K562 (cell line): ENCODE data around the gene CNTN4. TPM values are rescaled to one million over a fixed set of nuclear protein-coding genes. Genes with fewer than 3 reads are reported as not detected.

Experiments
- ATAC-seq: fragments of 200-7000 bp; cut with Tn5 transposase; 3 replicates; pipeline ENCODE4 v1.9.1; 2020; ENCODE audit warnings: moderate library complexity
- BruUV-seq: library from RNA; stranded (reverse); fragments of 400-500 nt; replicated peaks from 2 replicates; lab custom pipeline; 2021; lab: Mats Ljungman, UMichigan
- CTCF ChIA-PET: fragments of 300-600 bp; formaldehyde crosslinking; extraction: SDS; loops from one replicate; lab custom pipeline; 2021; ENCODE audit warnings: low intra/inter-chr PET ratio; lab: Yijun Ruan, JAX
- POLR2A ChIA-PET: fragments of 300-600, 350-650 bp; sonication (Branson Sonifier 250); formaldehyde crosslinking; extraction: SDS; loops from one replicate; lab custom pipeline; 2021; ENCODE audit warnings: antibody characterized with exemption, inconsistent platforms; lab: Yijun Ruan, JAX
- DNase-seq, 4 experiments: peaks; one replicate each; pipeline versions ENCODE4 v3.0.0 to v3.0.0-alpha.2; 2011 to 2018; ENCODE audit warnings: low spot score in 3 of 4, mixed read lengths in 3 of 4; ENCODE audit errors: extremely low read depth in 1 of 4
- FAIRE-seq: peaks from 2 replicates; lab custom pipeline; 2011; peaks lifted over from hg19 to GRCh38; lab: Jason Lieb, UNC
- H2AFZ ChIP-seq: 2 replicates; pipeline ENCODE4 v1.6.0; 2011; ENCODE audit warnings: low read depth, low read length, control low read depth, inconsistent platforms
- H3K27ac ChIP-seq: fragments of 200-600 bp; 3 replicates; pipeline ENCODE4 v1.8.0; 2011; ENCODE audit warnings: low read depth, mild to moderate bottlenecking, control low read depth, inconsistent platforms, low read length, moderate library complexity, mixed read lengths; ENCODE audit errors: extremely low read depth
- H3K27me3 ChIP-seq, 2 experiments: fragments of 300-600 bp in 1 of 2; 2 replicates in 1 of 2; 3 replicates in 1 of 2; pipeline versions ENCODE4 v1.6.0 to v1.8.0; 2011; ENCODE audit warnings: inconsistent platforms in 2 of 2, low read length in 2 of 2, mild to moderate bottlenecking in 1 of 2, mixed read lengths in 1 of 2, moderate library complexity in 1 of 2; ENCODE audit not compliant: control insufficient read depth in 2 of 2, insufficient read depth in 2 of 2
- H3K36me3 ChIP-seq: fragments of 300-600 bp; 3 replicates; pipeline ENCODE4 v1.8.0; 2011; ENCODE audit warnings: mild to moderate bottlenecking, low read length, inconsistent platforms; ENCODE audit not compliant: control insufficient read depth, insufficient read depth
- H3K4me1 ChIP-seq, 2 experiments: fragments of 200-600 bp in 1 of 2; replicated peaks in 1 of 2; 2 replicates in 1 of 2; 3 replicates in 1 of 2; pipeline versions ENCODE4 v1.5.1 to v1.8.0; 2011; ENCODE audit warnings: inconsistent platforms in 2 of 2, low read length in 2 of 2, mild to moderate bottlenecking in 1 of 2, mixed read lengths in 1 of 2, moderate library complexity in 1 of 2; ENCODE audit not compliant: control insufficient read depth in 2 of 2, insufficient read depth in 2 of 2
- H3K4me2 ChIP-seq: 2 replicates; pipeline ENCODE4 v1.6.1; 2011; ENCODE audit warnings: low read length, control low read depth, inconsistent platforms, mixed read lengths; ENCODE audit not compliant: insufficient read depth
- H3K4me3 ChIP-seq: fragments of 200-600 bp; sonication (generic), shearing (Covaris generic); 2 replicates; pipeline ENCODE4 v1.5.1; 2016; ENCODE audit warnings: control low read depth, inconsistent platforms
- H3K79me2 ChIP-seq: fragments of 200-600 bp; 3 replicates; pipeline ENCODE4 v1.8.0; 2011; ENCODE audit warnings: low read length, inconsistent platforms; ENCODE audit not compliant: control insufficient read depth, insufficient read depth
- H3K9ac ChIP-seq, 2 experiments: 2 replicates each; pipeline versions ENCODE4 v1.6.0 to v1.6.1; 2011; ENCODE audit warnings: low read depth in 2 of 2, low read length in 2 of 2, control low read depth in 1 of 2, inconsistent platforms in 1 of 2, mild to moderate bottlenecking in 1 of 2, mixed read lengths in 1 of 2; ENCODE audit not compliant: insufficient read depth in 1 of 2
- H3K9me1 ChIP-seq: one replicate; pipeline ENCODE4 v1.6.0; 2011; ENCODE audit warnings: inconsistent platforms, mild to moderate bottlenecking, low read length, moderate library complexity; ENCODE audit not compliant: control insufficient read depth, insufficient read depth
- H3K9me3 ChIP-seq: replicated peaks from 2 replicates; pipeline ENCODE4 v1.5.1; 2011; ENCODE audit warnings: low read depth, low read length, inconsistent platforms; ENCODE audit not compliant: control insufficient read depth, insufficient read depth
- H4K20me1 ChIP-seq: replicated peaks from 2 replicates; pipeline ENCODE4 v1.6.1; 2011; ENCODE audit warnings: low read length, inconsistent platforms, mixed read lengths; ENCODE audit not compliant: control insufficient read depth, insufficient read depth
- ARID3A ChIP-seq: IDR thresholded peaks from 2 replicates; pipeline ENCODE4 v1.6.1; 2012; ENCODE audit warnings: low read depth, low read length, improper control_type of control experiment, borderline replicate concordance
- BDP1 ChIP-seq: IDR thresholded peaks from 3 replicates; pipeline ENCODE4 v1.6.1; 2011; ENCODE audit not compliant: insufficient read length, insufficient read depth
- BRD4 ChIP-seq: fragments of 200-600 bp; sonication (generic); IDR thresholded peaks from 2 replicates; pipeline ENCODE4 v1.6.1; 2017; ENCODE audit warnings: inconsistent platforms
- CHD4 ChIP-seq: fragments of 200-600 bp; sonication (generic); IDR thresholded peaks from 3 replicates; pipeline ENCODE4 v1.6.1; 2012; ENCODE audit warnings: low read depth, mild to moderate bottlenecking, mixed read lengths, low read length, inconsistent platforms; ENCODE audit not compliant: insufficient read depth, insufficient replicate concordance, poor library complexity, severe bottlenecking
- DDX20 ChIP-seq: fragments of 450-650 bp; IDR thresholded peaks from 2 replicates; pipeline ENCODE4 v1.6.1; 2016; ENCODE audit warnings: missing genetic modification characterization, low read depth, mild to moderate bottlenecking, missing compliant biosample characterization, moderate library complexity
- ESRRB ChIP-seq: fragments of 250-450 bp; sonication (Bioruptor Pico); IDR thresholded peaks from 2 replicates; pipeline ENCODE4 v1.5.0; 2020; ENCODE audit warnings: mild to moderate bottlenecking, moderate library complexity, borderline replicate concordance
- FOXP1 ChIP-seq: sonication (generic); formaldehyde crosslinking; IDR thresholded peaks from 2 replicates; pipeline ENCODE4 v1.8.0; 2022; ENCODE audit warnings: mild to moderate bottlenecking, missing genetic modification reagents
- KDM2B ChIP-seq: fragments of 250-450 bp; sonication (Bioruptor Pico); IDR thresholded peaks from 2 replicates; pipeline ENCODE4 v1.8.0; 2021; ENCODE audit warnings: mild to moderate bottlenecking, moderate library complexity
- KLF6 ChIP-seq: fragments of 250-450 bp; sonication (Bioruptor Pico); IDR thresholded peaks from 2 replicates; pipeline ENCODE4 v1.4.0; 2020; ENCODE audit warnings: mild to moderate bottlenecking, moderate library complexity, borderline replicate concordance
- POLR2AphosphoS2 ChIP-seq: IDR thresholded peaks from 2 replicates; pipeline ENCODE4 v1.6.1; 2012; ENCODE audit warnings: low read length, improper control_type of control experiment
- SIN3B ChIP-seq: fragments of 450-650 bp; IDR thresholded peaks from 2 replicates; pipeline ENCODE4 v1.6.1; 2017; ENCODE audit warnings: low read depth, mild to moderate bottlenecking, moderate library complexity
- TAF1 ChIP-seq: IDR thresholded peaks from 2 replicates; pipeline ENCODE4 v1.6.1; 2011; ENCODE audit warnings: mild to moderate bottlenecking, low read length, moderate library complexity; ENCODE audit not compliant: insufficient read depth, control insufficient read depth, severe bottlenecking; ENCODE audit errors: extremely low read depth
- ZNF133 ChIP-seq: fragments of 250-450 bp; sonication (Bioruptor Pico); IDR thresholded peaks from 2 replicates; pipeline ENCODE4 v1.4.0; 2020; ENCODE audit warnings: mild to moderate bottlenecking
- ZNF347 ChIP-seq: fragments of 450-650 bp; formaldehyde crosslinking; IDR thresholded peaks from 2 replicates; pipeline ENCODE4 v1.4.0; 2020; ENCODE audit warnings: low read depth, mild to moderate bottlenecking, moderate library complexity
- ZSCAN29 ChIP-seq: fragments of 450-650 bp; IDR thresholded peaks from 2 replicates; pipeline ENCODE4 v1.6.1; 2017
- WGBS: fragments of 100-300 bp; shearing (Covaris generic); methylation state at CpG from one replicate; pipeline ENCODE4 v1.1.6; 2016; ENCODE audit warnings: low coverage, mixed read lengths; ENCODE audit not compliant: insufficient coverage; ENCODE audit errors: missing lambda C conversion rate; 5-methylcytosine and 5-hydroxymethylcytosine counted together
- in situ Hi-C: fragments of 300-500 bp; cut with MboI; formaldehyde crosslinking; loops from 4 replicates; pipeline ENCODE4 v1.15.0; 2018; ENCODE audit warnings: inconsistent platforms, mixed read lengths
- intact Hi-C: fragments of 100-400 bp; cut with micrococcal nuclease; formaldehyde crosslinking; loops from 2 replicates; pipeline ENCODE4 v1.14.2; 2022
- polyA plus RNA-seq, 8 experiments: library from polyadenylated mRNA; depleted of rRNA in 4 of 8; stranded (reverse) in 5 of 8; unstranded in 3 of 8; fragments of >200 nt; fragmentation: Nextera tagmentation in 2 of 8; fragmentation: Illumina TruSeq in 1 of 8; extraction: Ambion mirVana in 2 of 8; extraction: Trizol in 1 of 8; gene quantifications; 2 replicates each; pipeline versions ENCODE4 v1.2.1 to v1.2.3, GENCODE V29; 2011 to 2014; ENCODE audit warnings: inconsistent platforms in 1 of 8, missing spikeins in 1 of 8
- total RNA-seq, 7 experiments: library from RNA; depleted of rRNA in 6 of 7; stranded (reverse); fragments of >200 nt in 6 of 7; fragmentation: Illumina TruSeq in 2 of 7; extraction: Trizol in 2 of 7; gene quantifications; 2 replicates each; pipeline versions ENCODE4 v1.2.1 to v1.2.3, GENCODE V29; 2011 to 2021; ENCODE audit warnings: low replicate concordance in 1 of 7

The CNTN4 gene
- total and polyA plus RNA-seq, 9 of the 15 experiments (the other 6 are each of a cell fraction or from before 2014, with no cell fraction given) = not detected

GRCh38 chr3:2657971-2658370 lies 559.3 kb downstream of the CNTN4 start:
- Histone ChIP-seq H2AFZ (no peak overlapping the region), H3K4me1 (no peaks in the 10 kb centered on the region), H3K27me3 (no peaks in the 10 kb centered on the region), H3K4me2 (no peak overlapping the region), H3K9me1 (no peaks in the 10 kb centered on the region), H4K20me1 (no peaks in the 10 kb centered on the region), H3K9ac (no peak overlapping the region), H3K9me3 (no peaks in the 10 kb centered on the region), H3K36me3 (no peaks in the 10 kb centered on the region), H3K79me2 (no peaks in the 10 kb centered on the region), H3K27ac (no peak overlapping the region), H3K4me3 (no peak overlapping the region)
- no peak for TF ChIP-seq KLF6 (CRISPR knock-in tag)
- TF ChIP-seq BDP1 = no peak
- no TSS peak for BruUV-seq
- ChIA-PET CTCF (no interaction called here), POLR2A (no interaction called here)
- intact Hi-C loops (no loop called here), in situ Hi-C loops (no loop called here)
- WGBS = 4% methylated on average over 6 of the region's 6 CpGs
- FAIRE-seq (no peak), ATAC-seq (no peak), DNase-seq (no peak)

- H3K79me2 ChIP-seq = no peaks in the 10 kb centered on the region
- no peaks in the 10 kb centered on the region for H3K9me1 ChIP-seq
- DNase-seq (no peak), FAIRE-seq (no peak), ATAC-seq (no peak)
- H3K36me3 ChIP-seq = no peaks in the 10 kb centered on the region
- no peak overlapping the region for H2AFZ ChIP-seq
- no peaks in the 10 kb centered on the region for H3K27me3 ChIP-seq
- in situ Hi-C loops = no loop called here
- H3K9ac ChIP-seq = no peak overlapping the region
- no TSS peak for BruUV-seq
- POLR2A ChIA-PET = no interaction called here
- intact Hi-C loops = no loop called here
- 0% methylated on average over 3 of the region's 3 CpGs for WGBS
- H3K27ac ChIP-seq = no peak overlapping the region
- H3K4me1 ChIP-seq = no peaks in the 10 kb centered on the region
- H3K4me3 ChIP-seq = no peak overlapping the region
- no peaks in the 10 kb centered on the region for H3K9me3 ChIP-seq
- H4K20me1 ChIP-seq = no peaks in the 10 kb centered on the region
- CTCF ChIA-PET = no interaction called here
- H3K4me2 ChIP-seq = no peak overlapping the region
- TF ChIP-seq FOXP1 (CRISPR knock-in tag) = no peak
- no peak for TF ChIP-seq CHD4
- TF ChIP-seq ZNF347 = no peak
- TF ChIP-seq ZSCAN29 = no peak
- TF ChIP-seq KLF6 (CRISPR knock-in tag) = no peak
- TF ChIP-seq SIN3B = no peak
- TF ChIP-seq TAF1 = no peak
- no peak for TF ChIP-seq KDM2B (CRISPR knock-in tag)
- no peak for TF ChIP-seq DDX20 (tag)
- TF ChIP-seq BRD4 = no peak
- no peak for TF ChIP-seq ARID3A
- TF ChIP-seq POLR2AphosphoS2 = no peak
- TF ChIP-seq ESRRB (CRISPR knock-in tag) = no peak
- no peak for TF ChIP-seq ZNF133 (CRISPR knock-in tag)
Observed at GRCh38 chr3:2659896-2660295, 561.2 kb downstream of the CNTN4 start.
